OCI-LY1 (cell line): ENCODE results near the gene DDHD1.

Experiments used
- H2AFZ ChIP-seq: fragments of 200-600 bp; sonication (generic), shearing (Covaris generic); 2 replicates; pipeline ENCODE4 v1.6.0; 2014; ENCODE audit warnings: antibody characterized with exemption, mild to moderate bottlenecking, low read length
- H3F3A ChIP-seq: fragments of 200-600 bp; sonication (generic), shearing (Covaris generic); 2 replicates; pipeline ENCODE4 v1.6.0; 2014; ENCODE audit warnings: mild to moderate bottlenecking, antibody characterized with exemption, low read length, moderate library complexity; ENCODE audit not compliant: insufficient read depth
- H3K27ac ChIP-seq: fragments of 200-600 bp; sonication (generic); 2 replicates; pipeline ENCODE4 v1.5.1; 2014; ENCODE audit warnings: low read length, mixed run types, mild to moderate bottlenecking, low read depth; ENCODE audit not compliant: poor library complexity, severe bottlenecking
- H3K27me3 ChIP-seq: fragments of 200-600 bp; sonication (generic); 2 replicates; pipeline ENCODE4 v1.6.0; 2014; ENCODE audit warnings: antibody characterized with exemption, mild to moderate bottlenecking, low read length, moderate library complexity; ENCODE audit not compliant: insufficient read depth
- H3K36me3 ChIP-seq: fragments of 200-600 bp; sonication (generic); 2 replicates; pipeline ENCODE4 v1.6.1; 2014; ENCODE audit warnings: mild to moderate bottlenecking, antibody characterized with exemption, low read length, moderate library complexity, mixed read lengths; ENCODE audit not compliant: insufficient read depth
- H3K4me1 ChIP-seq: fragments of 200-600 bp; sonication (generic); 2 replicates; pipeline ENCODE4 v1.5.1; 2014; ENCODE audit warnings: mild to moderate bottlenecking, low read length, moderate library complexity; ENCODE audit not compliant: insufficient read depth, severe bottlenecking
- H3K4me2 ChIP-seq: fragments of 200-600 bp; sonication (generic), shearing (Covaris generic); 2 replicates; pipeline ENCODE4 v1.6.1; 2014; ENCODE audit warnings: low read length
- H3K4me3 ChIP-seq: fragments of 200-600 bp; sonication (generic); 2 replicates; pipeline ENCODE4 v1.5.1; 2014; ENCODE audit warnings: low read length, low read depth, mild to moderate bottlenecking, mixed read lengths; ENCODE audit not compliant: poor library complexity, severe bottlenecking
- H3K79me2 ChIP-seq: fragments of 200-600 bp; shearing (Covaris generic); 2 replicates; pipeline ENCODE4 v1.6.1; 2016; ENCODE audit warnings: mixed run types, low read length, mixed read lengths; ENCODE audit not compliant: insufficient read depth
- H3K9ac ChIP-seq: fragments of 200-600 bp; sonication (generic), shearing (Covaris generic); 2 replicates; pipeline ENCODE4 v1.6.1; 2014; ENCODE audit warnings: mild to moderate bottlenecking, low read length, mixed read lengths
- H3K9me2 ChIP-seq: fragments of 200-600 bp; sonication (generic), shearing (Covaris generic); 2 replicates; pipeline ENCODE4 v1.6.1; 2014; ENCODE audit warnings: low read depth, mild to moderate bottlenecking, low read length, mixed read lengths
- H3K9me3 ChIP-seq: fragments of 200-600 bp; shearing (Covaris generic); 2 replicates; pipeline ENCODE4 v1.6.1; 2014; ENCODE audit warnings: low read length, mixed read lengths
- H4K20me1 ChIP-seq: fragments of 200-600 bp; sonication (generic), shearing (Covaris generic); 2 replicates; pipeline ENCODE4 v1.6.0; 2016; ENCODE audit warnings: mild to moderate bottlenecking, low read length; ENCODE audit not compliant: insufficient read depth
- EZH2 ChIP-seq: fragments of 200-600 bp; sonication (generic), shearing (Covaris generic); IDR thresholded peaks from 2 replicates; pipeline ENCODE4 v1.8.0; 2017; ENCODE audit warnings: borderline replicate concordance, mixed run types, mild to moderate bottlenecking, antibody characterized with exemption, low read length, moderate library complexity, mixed read lengths
- TF ChIP-seq, protein P1 (sequence below): fragments of 200-600 bp; sonication (generic), shearing (Covaris generic); IDR thresholded peaks from 2 replicates; pipeline ENCODE4 v1.5.1; 2017; ENCODE audit warnings: mild to moderate bottlenecking, antibody characterized with exemption, low read length, moderate library complexity, mixed read lengths

The DDHD1 gene

DNA sequence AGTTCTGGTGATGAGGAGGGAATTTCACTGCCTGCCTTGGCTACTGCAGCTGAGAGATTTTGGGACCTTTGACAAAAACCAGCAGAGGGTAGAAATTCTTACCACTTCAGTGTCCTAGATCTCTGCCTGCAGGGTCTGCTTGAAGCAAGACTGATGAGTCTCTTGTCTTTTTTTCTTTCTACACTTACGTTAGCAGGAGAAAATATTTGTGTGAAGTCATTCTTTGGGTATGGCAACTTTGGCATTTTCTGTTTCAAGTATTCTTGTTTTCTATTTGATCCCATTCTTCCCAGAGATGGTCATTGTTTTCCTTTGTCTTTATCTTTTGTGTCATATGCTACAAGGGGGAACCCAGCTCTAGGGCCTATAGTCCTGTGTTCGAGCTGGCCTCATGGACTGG lies 136.6 kb downstream of the DDHD1 start:
- no peaks in the 10 kb centered on the region for H3K79me2 ChIP-seq

DNA sequence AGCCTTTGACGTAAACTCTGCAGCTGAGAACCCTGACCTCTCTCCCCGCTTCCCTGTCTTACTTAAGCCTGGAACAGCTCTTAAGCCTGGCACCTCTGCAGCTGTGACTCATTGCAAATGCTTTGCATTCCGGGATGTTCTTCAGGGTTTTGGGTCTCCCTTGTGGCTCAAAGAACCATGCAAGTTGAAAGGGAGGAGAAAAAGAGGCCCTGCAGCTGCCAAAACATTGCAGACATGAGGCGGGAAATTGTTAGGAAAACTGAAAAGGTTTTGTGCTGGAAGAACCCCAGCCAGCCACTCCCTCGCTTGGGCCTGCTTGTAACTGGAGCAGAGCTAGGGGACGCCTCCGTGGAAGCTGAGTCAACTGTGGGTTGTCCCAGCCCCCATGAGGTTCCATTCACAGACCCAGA lies 142.1 kb downstream of the DDHD1 start:
- no peaks in the 10 kb centered on the region for H3K4me1 ChIP-seq
- no peaks in the 10 kb centered on the region for H3K27me3 ChIP-seq
- H4K20me1 ChIP-seq: no peaks in the 10 kb centered on the region
- no peak overlapping the region for H3K4me2 ChIP-seq
- TF ChIP-seq EZH2: no peak
- no peaks in the 10 kb centered on the region for H3K36me3 ChIP-seq
- H3K4me3 ChIP-seq: no peak overlapping the region
- H3K9me3 ChIP-seq: no peaks in the 10 kb centered on the region
- H3K79me2 ChIP-seq: no peaks in the 10 kb centered on the region
- no peaks in the 10 kb centered on the region for H3F3A ChIP-seq
- H3K27ac ChIP-seq: no peak overlapping the region
- no peaks in the 10 kb centered on the region for H3K9me2 ChIP-seq
- no peak overlapping the region for H3K9ac ChIP-seq
- H2AFZ ChIP-seq: no peak overlapping the region

More for the DNA sequence above, 136.6 kb downstream of the DDHD1 start:
- no peaks in the 10 kb centered on the region for H4K20me1 ChIP-seq
- H3K9me2 ChIP-seq: no peaks in the 10 kb centered on the region
- H3F3A ChIP-seq: no peaks in the 10 kb centered on the region
- no peaks in the 10 kb centered on the region for H3K36me3 ChIP-seq
- H3K4me2 ChIP-seq: no peak overlapping the region
- H3K4me1 ChIP-seq: no peaks in the 10 kb centered on the region
- no peaks in the 10 kb centered on the region for H3K27me3 ChIP-seq
- H3K9me3 ChIP-seq: no peaks in the 10 kb centered on the region
- no peak overlapping the region for H3K27ac ChIP-seq
- TF ChIP-seq, protein P1, sequence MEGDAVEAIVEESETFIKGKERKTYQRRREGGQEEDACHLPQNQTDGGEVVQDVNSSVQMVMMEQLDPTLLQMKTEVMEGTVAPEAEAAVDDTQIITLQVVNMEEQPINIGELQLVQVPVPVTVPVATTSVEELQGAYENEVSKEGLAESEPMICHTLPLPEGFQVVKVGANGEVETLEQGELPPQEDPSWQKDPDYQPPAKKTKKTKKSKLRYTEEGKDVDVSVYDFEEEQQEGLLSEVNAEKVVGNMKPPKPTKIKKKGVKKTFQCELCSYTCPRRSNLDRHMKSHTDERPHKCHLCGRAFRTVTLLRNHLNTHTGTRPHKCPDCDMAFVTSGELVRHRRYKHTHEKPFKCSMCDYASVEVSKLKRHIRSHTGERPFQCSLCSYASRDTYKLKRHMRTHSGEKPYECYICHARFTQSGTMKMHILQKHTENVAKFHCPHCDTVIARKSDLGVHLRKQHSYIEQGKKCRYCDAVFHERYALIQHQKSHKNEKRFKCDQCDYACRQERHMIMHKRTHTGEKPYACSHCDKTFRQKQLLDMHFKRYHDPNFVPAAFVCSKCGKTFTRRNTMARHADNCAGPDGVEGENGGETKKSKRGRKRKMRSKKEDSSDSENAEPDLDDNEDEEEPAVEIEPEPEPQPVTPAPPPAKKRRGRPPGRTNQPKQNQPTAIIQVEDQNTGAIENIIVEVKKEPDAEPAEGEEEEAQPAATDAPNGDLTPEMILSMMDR: no peak
- TF ChIP-seq EZH2: no peak
- H3K4me3 ChIP-seq: no peak overlapping the region
- no peak overlapping the region for H3K9ac ChIP-seq
- no peak overlapping the region for H2AFZ ChIP-seq

DNA sequence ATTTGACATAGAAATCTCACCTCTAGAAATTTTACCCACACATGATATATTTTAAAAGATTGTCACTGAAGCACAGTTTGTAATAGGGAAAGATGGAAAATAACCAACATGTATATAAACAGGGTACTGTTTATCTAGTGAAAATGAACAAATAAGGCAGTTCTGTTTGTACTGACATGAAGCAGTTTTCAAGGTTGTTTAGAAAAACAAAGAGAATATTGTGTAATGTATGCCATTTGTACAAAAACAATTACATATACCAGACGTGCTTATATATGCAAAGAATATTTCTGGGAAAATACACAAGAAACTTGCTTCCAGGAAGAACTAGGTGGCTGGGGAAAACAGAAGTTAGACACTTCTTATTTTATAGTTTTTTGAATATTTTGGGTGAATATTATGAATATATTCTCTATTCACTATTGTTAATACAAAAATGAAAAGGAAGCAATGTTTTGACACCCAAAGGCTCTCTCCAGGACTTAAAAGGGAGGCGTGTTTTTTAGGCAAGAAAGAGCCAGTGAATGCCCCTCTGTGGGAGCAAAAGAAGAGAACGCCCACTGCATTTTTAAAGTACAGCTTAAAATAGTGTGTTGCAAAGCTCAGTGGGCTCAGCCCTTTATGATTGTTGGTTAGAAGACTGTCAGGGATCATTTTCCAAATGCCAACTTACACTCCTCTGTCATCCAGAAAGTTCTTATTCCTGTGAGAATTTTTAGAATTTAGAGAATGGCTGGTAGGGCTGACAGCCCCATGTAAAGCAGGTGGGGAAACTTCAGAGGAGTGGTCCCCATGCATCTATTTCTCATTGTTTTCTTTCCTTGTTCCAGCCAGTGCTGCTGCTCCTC lies 142.7 kb downstream of the DDHD1 start:
- Histone ChIP-seq H3K9me2 (no peaks in the 10 kb centered on the region), H4K20me1 (no peaks in the 10 kb centered on the region), H3K4me1 (no peaks in the 10 kb centered on the region), H3K4me2 (no peak overlapping the region), H3K27ac (no peak overlapping the region), H3K9ac (no peak overlapping the region), H3K9me3 (no peaks in the 10 kb centered on the region), H3K27me3 (no peaks in the 10 kb centered on the region), H3F3A (no peaks in the 10 kb centered on the region), H3K36me3 (no peaks in the 10 kb centered on the region), H2AFZ (no peak overlapping the region), H3K79me2 (no peaks in the 10 kb centered on the region), H3K4me3 (no peak overlapping the region)
- no peak for TF ChIP-seq EZH2
- TF ChIP-seq, protein P1: no peak
